GM12864 (cell line): ENCODE data around the gene LPXN.

Experiments used
- DNase-seq: peaks from one replicate; pipeline ENCODE4 v3.0.0-alpha.2; 2011; ENCODE audit warnings: low read depth
- H3K4me3 ChIP-seq: 2 replicates; pipeline ENCODE4 v1.5.1; 2011; ENCODE audit warnings: mild to moderate bottlenecking, low read depth, low read length, control low read depth
- TF ChIP-seq, protein P1 (sequence below): IDR thresholded peaks from 2 replicates; pipeline ENCODE4 v1.5.1; 2011; ENCODE audit warnings: low read depth, mild to moderate bottlenecking, moderate library complexity, low read length, control low read depth, inconsistent platforms; ENCODE audit errors: missing control alignments

The LPXN gene

DNA sequence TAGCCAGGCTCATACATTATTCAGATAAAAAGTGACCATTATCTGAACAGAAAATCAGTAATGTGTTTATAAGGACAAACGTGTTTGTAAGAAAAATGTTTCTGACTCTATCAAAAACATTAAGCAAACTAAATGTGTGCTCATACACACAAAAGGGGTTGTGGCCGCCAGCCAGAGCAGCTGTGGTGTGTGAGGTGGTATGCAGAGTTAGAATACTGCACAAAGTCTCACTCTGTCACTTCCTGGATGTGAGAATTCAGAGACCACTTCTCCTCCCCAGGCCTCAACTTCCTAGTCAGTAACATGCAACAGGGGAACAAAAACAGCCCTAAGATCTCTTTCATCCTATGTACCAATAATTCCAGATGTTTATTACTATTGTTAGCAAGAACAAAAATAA is 77.2 kb downstream of the LPXN start:
- no peak for DNase-seq
- TF ChIP-seq, protein P1, sequence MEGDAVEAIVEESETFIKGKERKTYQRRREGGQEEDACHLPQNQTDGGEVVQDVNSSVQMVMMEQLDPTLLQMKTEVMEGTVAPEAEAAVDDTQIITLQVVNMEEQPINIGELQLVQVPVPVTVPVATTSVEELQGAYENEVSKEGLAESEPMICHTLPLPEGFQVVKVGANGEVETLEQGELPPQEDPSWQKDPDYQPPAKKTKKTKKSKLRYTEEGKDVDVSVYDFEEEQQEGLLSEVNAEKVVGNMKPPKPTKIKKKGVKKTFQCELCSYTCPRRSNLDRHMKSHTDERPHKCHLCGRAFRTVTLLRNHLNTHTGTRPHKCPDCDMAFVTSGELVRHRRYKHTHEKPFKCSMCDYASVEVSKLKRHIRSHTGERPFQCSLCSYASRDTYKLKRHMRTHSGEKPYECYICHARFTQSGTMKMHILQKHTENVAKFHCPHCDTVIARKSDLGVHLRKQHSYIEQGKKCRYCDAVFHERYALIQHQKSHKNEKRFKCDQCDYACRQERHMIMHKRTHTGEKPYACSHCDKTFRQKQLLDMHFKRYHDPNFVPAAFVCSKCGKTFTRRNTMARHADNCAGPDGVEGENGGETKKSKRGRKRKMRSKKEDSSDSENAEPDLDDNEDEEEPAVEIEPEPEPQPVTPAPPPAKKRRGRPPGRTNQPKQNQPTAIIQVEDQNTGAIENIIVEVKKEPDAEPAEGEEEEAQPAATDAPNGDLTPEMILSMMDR: no peak
- H3K4me3 ChIP-seq: no peak overlapping the region

DNA sequence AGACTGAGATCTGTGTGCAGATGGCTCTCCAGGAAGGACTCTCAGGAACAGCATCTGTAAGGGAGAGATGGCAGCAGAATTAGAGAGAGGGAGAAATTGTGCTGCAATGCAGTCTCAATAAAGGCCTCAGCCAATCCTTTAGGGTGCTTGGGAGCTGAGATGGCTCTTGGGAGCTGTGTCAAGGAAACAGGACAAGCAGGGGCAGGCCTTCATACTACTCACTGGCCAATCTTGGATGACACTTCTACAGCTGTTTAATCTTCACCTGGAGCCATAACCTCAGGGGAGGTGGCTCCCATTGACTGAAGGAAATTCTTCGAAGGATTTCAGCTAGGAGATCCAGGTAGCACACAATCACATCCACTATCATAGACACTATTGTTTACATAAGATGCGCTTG is 77.7 kb downstream of the LPXN start:
- TF ChIP-seq, protein P1: no peak
- H3K4me3 ChIP-seq: no peak overlapping the region
- no peak for DNase-seq

DNA sequence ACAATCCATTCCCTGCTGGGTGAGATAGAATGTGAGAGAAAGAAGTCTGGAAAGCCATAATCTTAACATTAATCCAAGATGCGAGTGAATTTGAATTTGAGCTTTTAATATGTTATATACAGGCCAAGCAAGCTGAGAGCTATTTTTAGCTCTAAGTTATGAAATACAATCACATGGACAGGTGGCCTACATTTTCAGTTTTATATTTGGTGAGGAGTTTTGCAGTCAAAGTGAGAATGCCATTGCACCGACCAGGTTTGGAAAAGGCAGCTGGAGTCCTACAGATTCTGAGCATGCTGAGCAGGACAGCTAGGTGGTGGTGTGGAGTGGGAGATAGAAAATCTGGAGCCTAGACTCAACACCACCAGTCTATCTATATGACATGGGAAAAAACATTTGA is 79.8 kb downstream of the LPXN start:
- DNase-seq: no peak
- TF ChIP-seq, protein P1: no peak
- H3K4me3 ChIP-seq: no peak overlapping the region

DNA sequence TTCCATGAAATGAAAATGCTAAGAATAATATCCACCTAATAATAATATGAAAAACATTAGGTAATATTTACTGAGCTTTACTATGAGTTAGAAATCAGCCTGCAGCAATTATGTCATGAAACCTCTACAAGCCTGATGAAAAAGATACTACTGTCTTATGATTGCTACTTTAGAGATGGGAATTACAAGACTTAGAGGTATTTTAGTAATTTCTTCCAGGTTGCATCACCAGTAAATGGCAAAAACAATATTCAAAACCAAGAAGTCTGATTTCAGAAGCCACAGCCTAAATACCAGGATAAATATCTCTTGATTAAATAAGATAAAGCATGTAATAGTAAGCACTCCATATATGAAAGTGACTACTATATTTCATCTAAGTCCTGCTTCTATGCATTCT is 81.6 kb downstream of the LPXN start:
- TF ChIP-seq, protein P1: no peak
- no peak overlapping the region for H3K4me3 ChIP-seq
- no peak for DNase-seq

DNA sequence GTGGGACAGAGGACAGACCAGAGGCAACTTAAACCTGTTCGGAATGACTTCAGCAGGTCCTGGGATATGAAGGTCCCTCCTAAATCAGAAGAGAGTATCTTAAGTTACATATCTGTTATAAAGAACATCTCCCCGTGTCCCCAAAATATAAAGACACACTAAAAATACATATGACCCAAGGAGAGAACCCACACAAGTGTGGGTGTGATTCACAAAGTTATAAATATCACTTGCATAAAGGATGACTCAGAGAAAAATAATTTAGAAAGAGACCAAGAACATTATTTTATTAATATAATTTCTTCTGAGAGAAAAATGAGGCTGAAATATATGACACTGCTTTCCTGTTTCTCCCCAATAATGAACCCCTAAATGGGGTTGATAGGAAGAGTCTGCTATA is 82.0 kb downstream of the LPXN start:
- H3K4me3 ChIP-seq: no peak overlapping the region
- no peak for DNase-seq
- TF ChIP-seq, protein P1: no peak

DNA sequence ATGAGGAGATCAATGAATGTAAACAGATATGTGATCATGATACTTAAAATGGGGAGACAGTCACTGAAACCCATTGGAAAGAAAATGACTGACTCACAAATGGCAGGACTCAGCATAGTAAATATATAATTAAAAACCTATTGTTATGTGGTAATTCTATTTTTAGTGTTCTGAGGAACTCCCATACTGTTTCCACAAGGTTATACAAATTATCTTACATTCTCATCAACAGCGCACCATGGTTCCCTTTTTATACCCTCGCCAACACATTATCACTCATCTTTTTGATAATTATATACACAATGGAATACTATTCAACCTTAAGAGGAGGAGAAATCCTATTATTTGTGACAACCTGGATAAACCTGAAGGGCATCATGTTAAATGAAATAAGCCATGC is 84.8 kb downstream of the LPXN start:
- TF ChIP-seq, protein P1: no peak

DNA sequence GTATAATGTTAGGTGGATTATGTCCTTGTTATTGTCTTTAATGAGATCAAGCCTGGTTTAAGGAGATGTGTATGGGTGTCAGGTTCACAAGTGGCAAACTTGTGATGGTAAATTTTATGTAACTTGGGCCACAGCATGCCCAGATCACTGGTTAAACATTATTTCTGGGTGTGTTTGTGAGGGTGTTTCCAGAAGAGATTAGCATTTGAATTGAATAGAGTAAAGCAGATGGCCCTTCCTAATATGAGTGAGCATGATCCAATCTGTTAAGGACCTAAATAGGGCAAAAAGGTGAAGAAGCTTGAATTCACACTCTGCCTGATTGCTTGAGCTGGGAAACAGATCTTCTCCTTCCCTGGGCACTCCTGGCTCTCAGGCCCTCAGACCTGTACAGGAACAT is 88.5 kb downstream of the LPXN start:
- no peak for DNase-seq
- no peak overlapping the region for H3K4me3 ChIP-seq
- TF ChIP-seq, protein P1: no peak

More for the DNA sequence above, 84.8 kb downstream of the LPXN start:
- no peak for DNase-seq
- no peak overlapping the region for H3K4me3 ChIP-seq
